ENCODE data around the gene LMTK2.

DNA sequence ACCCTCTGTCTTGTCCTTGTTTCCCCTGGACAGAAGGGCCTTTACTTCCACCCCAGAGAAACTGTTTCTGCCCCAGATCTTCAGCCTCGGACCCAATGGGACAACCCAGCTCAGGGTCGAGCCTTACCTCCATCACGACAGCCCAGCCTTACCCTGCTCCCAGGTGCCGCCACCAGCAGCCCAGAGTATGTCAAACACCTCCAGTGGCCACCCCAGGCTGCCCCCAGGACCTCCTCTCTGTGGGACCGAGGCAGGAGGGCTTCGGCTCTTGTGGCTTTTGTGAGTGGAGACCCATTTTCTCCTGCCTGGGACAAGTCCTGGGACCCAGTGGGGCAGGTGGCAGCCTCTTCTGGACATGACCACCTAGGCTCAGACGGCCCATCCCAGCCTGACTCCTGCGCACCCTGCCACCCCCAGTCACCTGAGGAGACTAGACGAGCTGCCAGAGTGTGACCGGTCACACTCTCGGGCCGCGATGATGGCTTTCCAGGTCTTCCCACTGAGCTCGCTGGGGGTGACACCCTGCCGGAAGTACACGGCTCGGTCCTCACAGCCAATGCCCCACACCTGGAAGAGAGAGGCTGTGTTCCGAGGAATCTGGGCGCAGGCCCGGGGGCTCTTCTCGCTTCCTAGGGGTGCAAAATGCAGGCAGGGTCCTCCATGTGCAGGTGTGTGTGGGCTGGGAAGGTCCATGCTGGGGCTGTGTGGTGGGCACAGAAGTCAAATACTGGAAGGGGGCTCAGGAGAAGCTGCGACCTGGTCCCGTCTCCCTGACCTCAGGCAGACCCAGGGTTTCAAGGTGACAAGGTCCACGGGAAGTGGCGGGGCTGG lies 129.9 kb downstream of the LMTK2 start:
- TF ChIP-seq, protein P1, sequence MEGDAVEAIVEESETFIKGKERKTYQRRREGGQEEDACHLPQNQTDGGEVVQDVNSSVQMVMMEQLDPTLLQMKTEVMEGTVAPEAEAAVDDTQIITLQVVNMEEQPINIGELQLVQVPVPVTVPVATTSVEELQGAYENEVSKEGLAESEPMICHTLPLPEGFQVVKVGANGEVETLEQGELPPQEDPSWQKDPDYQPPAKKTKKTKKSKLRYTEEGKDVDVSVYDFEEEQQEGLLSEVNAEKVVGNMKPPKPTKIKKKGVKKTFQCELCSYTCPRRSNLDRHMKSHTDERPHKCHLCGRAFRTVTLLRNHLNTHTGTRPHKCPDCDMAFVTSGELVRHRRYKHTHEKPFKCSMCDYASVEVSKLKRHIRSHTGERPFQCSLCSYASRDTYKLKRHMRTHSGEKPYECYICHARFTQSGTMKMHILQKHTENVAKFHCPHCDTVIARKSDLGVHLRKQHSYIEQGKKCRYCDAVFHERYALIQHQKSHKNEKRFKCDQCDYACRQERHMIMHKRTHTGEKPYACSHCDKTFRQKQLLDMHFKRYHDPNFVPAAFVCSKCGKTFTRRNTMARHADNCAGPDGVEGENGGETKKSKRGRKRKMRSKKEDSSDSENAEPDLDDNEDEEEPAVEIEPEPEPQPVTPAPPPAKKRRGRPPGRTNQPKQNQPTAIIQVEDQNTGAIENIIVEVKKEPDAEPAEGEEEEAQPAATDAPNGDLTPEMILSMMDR (IDR thresholded peaks at IDR 0.05; ENCODE audit: borderline replicate concordance, extremely low read depth, low read length, poor library complexity, severe bottlenecking) = no peak
- no peak for TF ChIP-seq EZH2 (IDR thresholded peaks at IDR 0.05; ENCODE audit: borderline replicate concordance, low read depth, low read length, severe bottlenecking)
